Measurements from ENCODE around the gene GABRG3. TPM values are rescaled to one million over a fixed set of nuclear protein-coding genes. Genes with fewer than 3 reads are reported as not detected.

Gene GABRG3
- total and polyA plus RNA-seq, 9 of the 15 experiments (the other 6 are each of a cell fraction or from before 2014, with no cell fraction given) = 4.0 to 15.1 (median 11.2) TPM

GRCh38 chr15:27541581-27541980 is 570.6 kb downstream of the GABRG3 start:
- ATAC-seq = no peak
- H3K79me2 ChIP-seq (ENCODE audit: control insufficient read depth, insufficient read depth, low read length) = no peaks in the 10 kb centered on the region
- H3K27me3 ChIP-seq (ENCODE audit: control insufficient read depth in 2 of 2, insufficient read depth in 2 of 2, low read length in 2 of 2) = peaks cover 0 to 15% of the 10 kb centered on the region in 2 experiments; a peak in 1 of 5 replicates
- in situ Hi-C loops (cut with MboI) (no loop called here), intact Hi-C loops (cut with micrococcal nuclease) (no loop called here)
- no peaks in the 10 kb centered on the region for H4K20me1 ChIP-seq (replicated peaks; ENCODE audit: control insufficient read depth, insufficient read depth, low read length)
- no TSS peak for BruUV-seq (replicated peaks)
- H3K4me2 ChIP-seq (ENCODE audit: insufficient read depth, low read length) = no peak overlapping the region
- H3K36me3 ChIP-seq (ENCODE audit: control insufficient read depth, insufficient read depth, low read length) = no peaks in the 10 kb centered on the region
- CTCF ChIA-PET (ENCODE audit: low intra/inter-chr PET ratio) = no interaction called here
- H3K4me3 ChIP-seq = no peak overlapping the region
- 26% methylated on average over 15 of the region's 40 CpGs for WGBS (ENCODE audit: insufficient coverage, low coverage, missing lambda C conversion rate)
- FAIRE-seq = no peak
- peaks cover 4 to 5% of the 10 kb centered on the region in 2 experiments; a peak in 3 of 5 replicates for H3K4me1 ChIP-seq (replicated peaks in 1 of 2; ENCODE audit: control insufficient read depth in 2 of 2, insufficient read depth in 2 of 2, low read length in 2 of 2)
- H3K9ac ChIP-seq (ENCODE audit: insufficient read depth in 1 of 2, low read depth in 2 of 2, low read length in 2 of 2) = no peak overlapping the region
- no peak overlapping the region for H2AFZ ChIP-seq (ENCODE audit: low read depth, low read length)
- POLR2A ChIA-PET = no interaction called here
- H3K9me3 ChIP-seq (replicated peaks; ENCODE audit: control insufficient read depth, insufficient read depth, low read depth, low read length) = no peaks in the 10 kb centered on the region
- no peak overlapping the region for H3K27ac ChIP-seq (ENCODE audit: extremely low read depth, low read depth, low read length)
- no peaks in the 10 kb centered on the region for H3K9me1 ChIP-seq (ENCODE audit: control insufficient read depth, insufficient read depth, low read length)
- no peak for DNase-seq (ENCODE audit: extremely low read depth in 1 of 4, low spot score in 3 of 4)
- no peak for TF ChIP-seq USF2 (CRISPR knock-in tag; IDR thresholded peaks at IDR 0.05)
- TF ChIP-seq HINFP (tag; conservative IDR thresholded peaks at IDR 0.05; ENCODE audit: low read depth) = no peak
- TF ChIP-seq ZNF232 (CRISPR knock-in tag; IDR thresholded peaks at IDR 0.05) = no peak
- TF ChIP-seq ZBTB49 (CRISPR knock-in tag; IDR thresholded peaks at IDR 0.05; ENCODE audit: borderline replicate concordance) = no peak
- TF ChIP-seq ZBTB12 (CRISPR knock-in tag; IDR thresholded peaks at IDR 0.05) = no peak
- TF ChIP-seq HMGXB4 (CRISPR knock-in tag; IDR thresholded peaks at IDR 0.05) = no peak
- no peak for TF ChIP-seq RBM39 (optimal IDR thresholded peaks at IDR 0.05; ENCODE audit: low read depth, low read length)
- TF ChIP-seq PURB (CRISPR knock-in tag; IDR thresholded peaks at IDR 0.05; ENCODE audit: low read depth) = no peak
- no peak for TF ChIP-seq ZNF436 (CRISPR knock-in tag; IDR thresholded peaks at IDR 0.05)
- TF ChIP-seq ELF4 (CRISPR knock-in tag; IDR thresholded peaks at IDR 0.05) = no peak
- TF ChIP-seq NR2C2 (CRISPR knock-in tag; IDR thresholded peaks at IDR 0.05) = no peak
- no peak for TF ChIP-seq NR2C2 (tag; IDR thresholded peaks at IDR 0.05)

Data from K562 (cell line).